Measurements from ENCODE around the gene ZBTB16. TPM values are rescaled to one million over a fixed set of nuclear protein-coding genes. Genes with fewer than 3 reads are reported as not detected.

ZBTB16 gene
- total and polyA plus RNA-seq, 4 donors, result 21.4 to 224 (median 102) TPM

DNA sequence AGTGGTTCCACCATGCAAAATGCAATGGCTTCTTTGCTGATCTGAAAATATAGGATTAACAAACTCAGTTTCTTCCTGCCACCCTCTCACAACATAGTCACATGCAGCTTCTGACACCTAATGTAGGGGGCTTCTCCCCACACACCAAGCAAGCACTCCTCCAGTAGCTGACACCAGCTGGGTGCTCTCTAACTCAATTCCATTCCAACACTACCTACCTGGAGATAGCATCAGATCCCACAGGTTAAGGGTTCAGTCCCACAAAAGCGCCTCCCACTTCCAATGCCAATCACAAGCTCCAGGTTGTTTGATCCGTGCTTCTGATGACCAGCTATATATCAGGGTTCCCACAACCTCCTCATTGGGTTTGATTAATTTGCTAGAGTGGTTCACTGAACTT lies 204.9 kb downstream of the ZBTB16 start:
- DNase-seq, result no peak
- no peak for ATAC-seq (ENCODE audit: insufficient read depth, low FRiP score)
- Histone ChIP-seq H3K36me3 (ENCODE audit: control insufficient read depth in 4 of 4, insufficient read depth in 4 of 4, low read length in 4 of 4) (no peaks in the 10 kb centered on the region), H3K4me1 (ENCODE audit: control insufficient read depth in 5 of 5, insufficient read depth in 5 of 5, low read length in 5 of 5) (peaks cover 0 to 6% (median 0%) of the 10 kb centered on the region in 5 donors), H3K9ac (ENCODE audit: insufficient read depth in 1 of 2, low read length in 2 of 2) (no peak overlapping the region), H3K4me3 (no peak overlapping the region), H3K9me3 (ENCODE audit: control insufficient read depth in 4 of 4, insufficient read depth in 3 of 4, low read length in 3 of 4) (no peaks in the 10 kb centered on the region), H3K27ac (ENCODE audit: low read depth in 1 of 2, low read length in 1 of 2) (no peak overlapping the region), H3K27me3 (ENCODE audit: control insufficient read depth in 3 of 3, insufficient read depth in 3 of 3, low read length in 2 of 3) (peaks cover 0 to 4% (median 0%) of the 10 kb centered on the region in 3 donors)
- WGBS, 2 donors, result 90 to 96% methylated on average over 2 of the region's 2 CpGs
- TF ChIP-seq CTCF (IDR thresholded peaks at IDR 0.05; ENCODE audit: control extremely low read depth, extremely low read depth), result no peak

DNA sequence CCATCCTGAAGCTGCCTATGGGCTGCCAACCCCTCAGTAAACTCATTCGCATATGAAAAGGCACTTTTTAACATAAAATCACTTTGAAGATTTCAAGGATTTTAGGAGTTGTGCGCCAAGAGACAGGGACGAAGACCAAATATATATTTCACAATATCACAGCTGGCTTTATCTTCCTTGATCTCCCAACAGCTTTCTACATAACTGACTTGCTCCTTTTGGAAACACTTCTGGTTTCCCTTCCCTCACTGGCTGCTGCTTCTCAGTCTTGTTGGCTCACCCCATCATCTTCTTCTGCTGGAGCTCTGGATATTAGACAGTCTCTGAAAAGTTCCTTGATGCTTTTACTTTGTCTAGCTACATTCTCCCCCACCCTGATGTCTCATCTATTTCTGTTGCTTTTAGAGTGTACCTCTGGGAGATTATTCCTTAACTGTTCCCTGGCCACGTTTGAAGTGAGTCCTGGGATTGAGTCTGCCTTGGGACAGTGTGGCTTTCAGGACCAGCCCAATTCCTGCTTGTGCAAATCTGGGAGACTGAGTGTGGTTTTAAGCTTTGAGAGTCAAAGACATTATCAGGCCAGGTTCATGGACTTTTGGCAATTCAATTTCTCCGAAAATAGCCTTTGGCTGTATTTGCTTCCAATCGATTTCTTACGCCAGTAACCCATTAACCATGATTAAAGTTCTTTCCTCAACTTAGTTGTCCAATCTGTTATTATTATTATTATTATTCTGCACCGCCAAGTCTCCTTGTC lies 205.8 kb downstream of the ZBTB16 start:
- WGBS, 2 donors, result 75 to 79% methylated on average over 8 of the region's 8 CpGs
- TF ChIP-seq CTCF (IDR thresholded peaks at IDR 0.05; ENCODE audit: control extremely low read depth, extremely low read depth), result no peak

DNA sequence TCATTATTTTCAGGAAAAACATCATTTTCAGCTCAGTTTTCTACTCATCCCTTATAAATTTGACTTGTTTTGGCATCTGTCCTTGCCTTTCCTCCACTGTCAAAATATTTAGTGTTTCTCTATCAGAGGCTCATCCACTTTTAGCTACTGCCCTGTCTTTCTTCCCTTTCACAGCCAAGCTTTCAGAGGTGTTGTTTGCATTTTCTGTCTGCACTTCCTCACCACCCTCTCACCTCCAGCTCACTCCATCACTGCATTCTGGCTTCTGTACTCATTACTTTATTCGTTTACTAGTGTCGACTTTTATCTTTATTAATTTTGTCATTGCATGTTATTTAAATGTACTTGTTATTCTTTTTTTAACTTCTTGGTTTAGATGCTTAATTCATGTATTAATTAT lies 210.0 kb downstream of the ZBTB16 start:
- Histone ChIP-seq H3K27ac (ENCODE audit: low read depth in 1 of 2, low read length in 1 of 2) (no peak overlapping the region), H3K4me1 (ENCODE audit: control insufficient read depth in 5 of 5, insufficient read depth in 5 of 5, low read length in 5 of 5) (peaks cover 0 to 3% (median 0%) of the 10 kb centered on the region in 5 donors), H3K9ac (ENCODE audit: insufficient read depth in 1 of 2, low read length in 2 of 2) (no peak overlapping the region), H3K9me3 (ENCODE audit: control insufficient read depth in 4 of 4, insufficient read depth in 3 of 4, low read length in 3 of 4) (peaks cover 0 to 2% (median 0%) of the 10 kb centered on the region in 4 donors), H3K4me3 (no peak overlapping the region), H3K36me3 (ENCODE audit: control insufficient read depth in 4 of 4, insufficient read depth in 4 of 4, low read length in 4 of 4) (peaks cover 0 to 4% (median under 1%) of the 10 kb centered on the region in 4 donors), H3K27me3 (ENCODE audit: control insufficient read depth in 3 of 3, insufficient read depth in 3 of 3, low read length in 2 of 3) (peaks cover 0 to 9% (median 9%) of the 10 kb centered on the region in 3 donors)
- 68 to 70% methylated on average over 2 of the region's 2 CpGs for WGBS, 2 donors
- TF ChIP-seq CTCF (IDR thresholded peaks at IDR 0.05; ENCODE audit: control extremely low read depth, extremely low read depth), result no peak
- ATAC-seq (ENCODE audit: insufficient read depth, low FRiP score), result no peak
- DNase-seq, result no peak

More for the DNA sequence above, 205.8 kb downstream of the ZBTB16 start:
- DNase-seq (peak in 1 of 3 donors; percentile 31), ATAC-seq (ENCODE audit: insufficient read depth, low FRiP score) (no peak)
- no peak overlapping the region for H3K4me3 ChIP-seq
- H3K27me3 ChIP-seq (ENCODE audit: control insufficient read depth in 3 of 3, insufficient read depth in 3 of 3, low read length in 2 of 3), result peaks cover 0 to 6% (median 2%) of the 10 kb centered on the region in 3 donors
- peaks cover 0 to 1% (median 0%) of the 10 kb centered on the region in 4 donors for H3K36me3 ChIP-seq (ENCODE audit: control insufficient read depth in 4 of 4, insufficient read depth in 4 of 4, low read length in 4 of 4)
- H3K9me3 ChIP-seq (ENCODE audit: control insufficient read depth in 4 of 4, insufficient read depth in 3 of 4, low read length in 3 of 4), result peaks cover 0 to 2% (median 0%) of the 10 kb centered on the region in 4 donors
- H3K27ac ChIP-seq (ENCODE audit: low read depth in 1 of 2, low read length in 1 of 2), result no peak overlapping the region
- H3K4me1 ChIP-seq (ENCODE audit: control insufficient read depth in 5 of 5, insufficient read depth in 5 of 5, low read length in 5 of 5), result peaks cover 0 to 6% (median 0%) of the 10 kb centered on the region in 5 donors
- H3K9ac ChIP-seq (ENCODE audit: insufficient read depth in 1 of 2, low read length in 2 of 2), result no peak overlapping the region
